GM19025 (cell line): ENCODE data around the gene CFAP299.
"Not testable (repeated sequence)": the region's sequence is repeated elsewhere in the genome, so short reads cannot be mapped to it uniquely, and the experiment has no call there.

Experiments used
- ATAC-seq: cut with Tn5 transposase; IDR thresholded peaks from one replicate; pipeline ENCODE4 v1.9.1; 2021; ENCODE audit warnings: mild to moderate bottlenecking, low read depth, moderate library complexity; ENCODE audit not compliant: unreplicated experiment

Gene CFAP299

DNA sequence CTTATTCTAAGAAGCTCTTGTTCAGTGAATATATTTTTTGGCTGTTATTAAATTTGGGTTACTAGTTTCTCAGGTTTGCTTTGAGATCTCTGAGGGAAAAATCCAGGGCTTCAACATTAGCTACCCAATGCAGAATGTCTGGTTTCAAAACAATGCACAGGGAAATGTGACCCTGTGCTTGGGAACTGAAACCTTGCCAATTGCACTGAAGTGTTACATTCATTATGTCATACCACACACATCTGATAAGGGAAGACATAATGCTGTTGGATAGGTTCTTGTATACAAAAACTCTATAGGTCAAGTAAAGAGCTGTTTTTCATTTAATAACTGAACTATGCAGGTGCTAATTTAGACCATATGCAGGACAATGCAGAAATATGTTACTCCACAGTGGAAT is 349.7 kb downstream of the CFAP299 start:
- ATAC-seq, result no peak

DNA sequence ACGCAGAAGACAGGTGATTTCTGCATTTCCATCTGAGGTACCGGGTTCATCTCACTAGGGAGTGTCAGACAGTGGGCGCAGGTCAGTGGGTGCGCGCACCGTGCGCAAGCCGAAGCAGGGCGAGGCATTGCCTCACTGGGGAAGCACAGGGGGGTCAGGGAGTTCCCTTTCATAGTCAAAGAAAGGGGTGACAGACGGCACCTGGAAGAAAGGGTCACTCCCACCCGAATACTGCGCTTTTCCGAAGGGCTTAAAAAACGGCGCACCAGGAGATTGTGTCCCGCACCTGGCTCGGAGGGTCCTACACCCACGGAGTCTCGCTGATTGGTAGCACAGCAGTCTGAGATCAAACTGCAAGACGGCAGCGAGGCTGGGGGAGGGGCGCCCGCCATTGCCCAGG is 352.2 kb downstream of the CFAP299 start:
- not testable (repeated sequence) for ATAC-seq

DNA sequence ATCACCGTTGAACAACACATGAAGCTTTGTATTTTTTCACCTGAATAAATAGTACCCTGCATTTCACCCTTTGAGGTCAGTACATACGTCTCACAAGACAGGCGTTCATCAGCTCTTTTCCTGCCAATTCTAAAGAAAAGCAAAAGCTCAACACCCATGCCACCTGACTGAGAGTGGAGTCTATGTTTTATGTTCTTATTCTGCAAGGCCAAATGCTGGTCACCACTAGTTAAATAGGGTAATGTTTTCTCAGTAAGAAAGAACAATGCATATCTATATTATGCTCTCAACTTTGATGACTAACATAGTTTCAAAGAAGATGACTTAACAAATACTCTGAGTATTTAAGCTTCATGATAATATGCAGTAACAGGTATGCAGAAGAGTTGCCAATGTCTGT is 358.6 kb downstream of the CFAP299 start:
- no peak for ATAC-seq

DNA sequence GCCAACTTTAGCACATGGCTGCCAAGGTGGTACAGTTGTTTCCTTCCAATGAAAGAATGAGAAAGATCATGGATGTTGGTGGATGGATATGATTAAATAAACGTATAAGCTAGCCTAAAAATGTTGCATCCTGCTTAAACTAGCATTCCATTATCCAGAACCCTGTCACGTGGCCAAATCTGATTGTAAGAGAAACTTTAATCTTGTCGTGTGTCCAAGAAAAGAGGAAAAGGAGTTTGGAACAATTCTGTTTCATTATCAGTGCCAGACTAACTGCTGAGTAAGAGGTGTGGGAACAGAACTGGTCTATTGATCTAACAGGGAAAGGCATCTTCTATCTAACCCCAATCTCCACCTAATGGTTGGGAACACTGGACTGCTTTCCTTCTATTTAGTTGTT is 369.8 kb downstream of the CFAP299 start:
- no peak for ATAC-seq

- ATAC-seq, result no peak
Measured at GRCh38 chr4:80709082-80709869, 373.7 kb downstream of the CFAP299 start.

DNA sequence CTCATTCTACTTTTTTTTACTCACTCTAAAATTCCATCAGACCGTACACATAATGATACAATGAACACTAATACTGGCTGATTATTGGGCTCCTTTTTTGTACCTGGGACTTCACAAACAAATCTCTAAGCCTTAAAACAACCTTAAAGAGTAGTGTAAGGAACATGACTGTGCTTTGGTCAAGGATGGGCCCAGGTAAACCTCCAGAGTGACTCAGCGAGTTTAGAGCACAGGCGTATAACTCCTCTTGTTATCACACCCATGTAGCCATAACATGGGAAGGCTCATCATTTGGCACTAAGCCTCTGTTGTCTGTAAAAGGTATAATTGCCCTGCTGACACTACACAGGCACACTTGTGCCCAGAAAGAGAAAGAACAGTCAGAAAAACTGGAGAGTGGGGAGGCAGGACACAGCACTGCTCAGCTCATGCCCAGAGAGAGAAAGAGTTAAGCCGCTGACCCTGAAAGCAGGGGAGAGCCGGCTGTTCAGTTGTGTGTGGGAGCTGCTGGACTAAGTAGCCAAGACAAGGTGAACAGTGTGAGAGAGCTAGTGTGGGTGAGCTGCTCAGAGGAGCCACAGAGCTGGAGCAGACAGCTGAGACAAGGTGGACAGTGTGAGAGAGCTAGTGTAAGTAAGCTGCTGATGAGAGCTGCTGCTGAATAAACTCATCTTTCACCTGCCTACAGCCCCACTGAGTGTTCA is 375.4 kb downstream of the CFAP299 start:
- no peak for ATAC-seq

DNA sequence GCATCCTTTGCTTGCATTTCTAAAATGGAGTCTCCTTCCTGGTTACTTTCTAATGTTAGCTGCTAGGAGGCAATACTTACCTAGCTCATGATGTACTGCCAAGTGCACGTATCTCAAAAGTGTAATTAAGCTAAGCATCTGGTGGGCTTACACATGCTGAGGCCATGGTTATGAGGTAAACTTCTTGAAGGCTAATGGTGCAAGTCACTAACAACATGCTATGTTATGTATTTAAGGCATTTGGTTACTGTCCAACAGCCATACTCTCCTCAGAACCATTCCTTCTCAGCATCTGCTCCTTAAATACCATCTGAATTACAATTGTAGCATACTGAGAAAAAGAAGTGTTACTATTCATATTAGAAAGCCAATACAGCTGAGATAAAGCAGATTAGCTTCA is 376.4 kb downstream of the CFAP299 start:
- ATAC-seq, result no peak

DNA sequence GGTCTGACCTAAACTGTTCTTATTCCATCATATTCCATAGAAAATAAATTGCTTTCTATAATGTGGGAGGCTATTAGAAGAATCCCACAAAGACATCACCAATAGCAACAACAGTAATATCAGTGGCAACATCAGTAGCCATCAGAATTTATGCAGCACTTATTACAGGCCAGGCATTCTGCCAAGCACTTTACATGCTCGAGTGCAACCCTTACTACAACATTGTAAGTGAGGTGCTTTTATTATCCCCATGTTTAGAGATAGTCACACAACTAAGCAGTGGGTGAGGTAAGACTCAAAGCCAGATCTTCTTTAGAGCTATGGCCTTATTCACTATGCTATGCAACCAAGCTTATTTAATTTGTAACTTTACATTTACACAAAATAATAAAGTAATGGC is 377.9 kb downstream of the CFAP299 start:
- ATAC-seq, result no peak

DNA sequence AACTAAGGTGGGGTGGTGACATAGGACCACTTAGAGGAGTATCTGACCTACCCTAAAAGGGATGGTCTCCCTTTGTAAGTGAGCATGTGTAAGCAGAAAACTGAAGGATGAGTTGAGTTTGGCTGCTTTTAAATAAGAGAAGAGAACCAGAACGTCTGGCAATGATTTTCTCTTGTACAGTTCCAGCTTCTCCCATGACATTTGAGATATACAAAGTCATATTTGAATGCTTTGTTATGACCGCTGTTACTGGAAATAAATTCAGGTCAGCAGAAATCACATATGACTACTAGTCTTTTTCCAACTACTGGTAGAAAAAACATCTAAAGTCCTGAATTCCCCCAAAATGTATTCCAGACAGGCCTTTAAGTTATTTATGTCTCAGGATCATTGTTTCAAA is 381.7 kb downstream of the CFAP299 start:
- no peak for ATAC-seq

DNA sequence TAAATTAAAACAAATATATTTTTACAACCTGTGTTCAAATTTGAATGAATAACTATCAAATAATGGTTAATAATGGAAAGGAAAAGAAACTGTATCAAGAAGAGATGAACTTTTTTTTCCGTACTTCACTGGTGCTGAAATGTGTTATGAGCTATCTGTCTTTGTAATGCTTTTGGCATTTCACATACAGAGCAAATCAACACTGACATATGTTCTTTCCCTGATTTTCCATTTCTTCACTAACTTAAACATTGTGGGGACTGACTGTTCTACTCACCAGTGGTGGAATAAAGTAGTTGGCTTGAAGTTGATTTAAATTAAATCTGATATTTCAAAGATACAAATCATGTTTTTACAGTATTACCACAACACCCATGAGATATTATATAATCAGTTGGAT is 390.9 kb downstream of the CFAP299 start:
- ATAC-seq, result no peak

GRCh38 chr4:80730158-80730557 is 394.6 kb downstream of the CFAP299 start:
- no peak for ATAC-seq

DNA sequence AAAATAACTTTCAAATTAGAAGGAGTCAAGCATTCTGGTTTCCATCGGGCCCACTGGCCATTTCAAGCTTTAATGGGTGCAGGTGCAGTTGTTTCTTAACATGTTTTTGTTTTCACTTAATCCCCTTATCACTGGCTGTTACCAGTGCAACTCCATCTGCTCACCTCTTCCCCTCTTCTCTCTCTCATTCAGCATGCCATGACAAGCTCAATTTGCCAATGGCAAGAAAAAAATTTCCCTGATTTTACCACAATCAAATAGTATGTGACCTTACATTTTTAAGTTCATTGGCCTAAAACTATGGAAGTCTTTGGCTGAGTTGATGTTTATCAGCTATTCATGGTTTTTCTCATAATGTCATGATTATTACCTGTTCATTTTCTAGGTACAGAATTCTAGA is 395.9 kb downstream of the CFAP299 start:
- ATAC-seq, result no peak

DNA sequence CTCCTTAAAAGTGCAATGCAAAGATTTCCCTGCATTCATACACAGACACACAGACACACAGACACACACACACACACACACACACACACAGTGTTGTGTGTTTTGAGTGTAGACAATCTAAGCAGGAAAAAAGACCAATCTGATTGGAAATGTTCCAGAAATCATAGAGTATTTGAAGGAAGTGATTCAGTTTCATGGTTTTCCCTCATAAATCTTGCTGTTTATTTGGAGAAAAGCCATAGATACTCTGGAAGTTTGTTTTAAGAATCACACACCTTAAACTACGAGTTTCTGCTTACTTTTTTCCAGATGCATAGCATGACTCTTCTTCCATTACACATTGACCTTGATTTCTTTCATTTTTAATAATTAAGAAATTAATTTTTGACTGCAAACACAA is 396.5 kb downstream of the CFAP299 start:
- ATAC-seq, result no peak

GRCh38 chr4:80740375-80740774 is 404.8 kb downstream of the CFAP299 start:
- ATAC-seq, result no peak

DNA sequence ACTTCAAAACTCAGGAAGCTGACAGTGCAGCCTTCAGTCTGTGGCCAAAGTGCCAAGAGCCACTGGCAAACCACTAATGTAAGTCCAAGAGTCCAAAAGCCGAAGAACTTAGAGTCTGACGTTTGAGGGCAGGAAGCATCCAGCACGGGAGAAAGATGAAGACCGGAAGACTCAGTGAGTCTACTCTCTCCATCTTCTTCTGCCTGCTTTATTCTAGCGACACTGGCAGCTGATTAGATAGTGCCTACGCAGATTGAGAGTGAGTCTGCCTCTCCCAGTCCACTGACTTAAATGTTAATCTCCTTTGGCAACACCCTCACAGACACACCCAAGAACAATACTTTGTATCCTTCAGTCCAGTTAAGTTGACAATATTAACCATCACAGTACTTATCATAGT is 414.0 kb downstream of the CFAP299 start:
- not testable (repeated sequence) for ATAC-seq

- no peak for ATAC-seq
Measured at GRCh38 chr4:80751200-80751599, 415.7 kb downstream of the CFAP299 start.

DNA sequence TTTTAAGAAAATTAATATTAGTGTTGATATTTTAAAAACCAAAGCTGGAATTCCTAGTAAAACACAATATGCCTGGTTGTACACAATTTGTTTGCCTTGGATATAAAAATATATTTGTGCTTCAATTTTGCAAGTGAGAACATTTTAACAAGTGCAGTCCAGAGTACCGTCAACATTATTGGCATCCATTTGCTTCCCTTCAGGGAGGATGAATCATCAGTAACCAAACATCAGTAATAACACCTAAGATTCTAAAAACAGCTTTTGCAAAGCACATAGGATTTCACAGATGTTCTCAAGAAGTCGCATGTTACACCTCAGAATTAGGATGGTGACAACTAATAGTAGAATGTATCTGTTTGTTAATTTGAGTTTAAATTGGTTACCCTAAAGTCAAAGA is 432.4 kb downstream of the CFAP299 start:
- ATAC-seq, result no peak

GRCh38 chr4:80776168-80776567 is 440.6 kb downstream of the CFAP299 start:
- no peak for ATAC-seq

- no peak for ATAC-seq
Measured at GRCh38 chr4:80781431-80781830, 445.9 kb downstream of the CFAP299 start.

DNA sequence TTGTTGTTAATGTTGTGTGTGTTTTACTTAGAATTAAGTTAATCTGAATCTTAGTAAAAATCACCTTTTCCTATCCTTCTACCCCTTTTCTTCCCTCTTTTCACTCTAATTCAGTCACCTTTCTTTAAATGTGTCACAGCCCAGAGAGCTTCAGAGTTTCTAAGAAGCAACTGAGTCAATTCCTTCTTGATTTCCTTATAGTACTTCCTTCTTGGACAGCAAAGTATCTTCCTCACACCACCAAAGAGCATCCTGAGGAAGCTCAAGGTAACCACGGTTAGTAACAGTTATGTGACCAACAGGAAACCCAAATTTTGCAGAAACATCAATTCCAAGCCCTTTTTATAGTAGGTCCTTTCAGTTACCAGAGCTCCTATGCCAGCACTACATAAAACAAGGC is 451.8 kb downstream of the CFAP299 start:
- ATAC-seq, result no peak

- no peak for ATAC-seq
Measured at GRCh38 chr4:80788798-80789197, 453.3 kb downstream of the CFAP299 start.

GRCh38 chr4:80790152-80790551 is 454.6 kb downstream of the CFAP299 start:
- no peak for ATAC-seq
